Liver (tissue), 9 donors: ENCODE results near the gene CSNK2A2. TPM values are rescaled to one million over a fixed set of nuclear protein-coding genes. Genes with fewer than 3 reads are reported as not detected.

ENCODE experiments used
- DNase-seq: peaks from one replicate; pipeline ENCODE4 v3.0.0-alpha.2; 2017; ENCODE audit warnings: low spot score
- H3K27ac ChIP-seq, 2 donors: one replicate each; pipeline ENCODE4 v1.7.0; 2013; ENCODE audit warnings: inconsistent platforms in 2 of 2, low read length in 2 of 2, control low read depth in 1 of 2, low read depth in 1 of 2, mild to moderate bottlenecking in 1 of 2
- H3K27me3 ChIP-seq, 4 donors: one replicate each; pipeline versions ENCODE4 v1.6.1 to v1.7.0; 2013; ENCODE audit warnings: low read length in 3 of 4, inconsistent platforms in 1 of 4, mild to moderate bottlenecking in 1 of 4, moderate library complexity in 1 of 4; ENCODE audit not compliant: control insufficient read depth in 4 of 4, insufficient read depth in 4 of 4
- H3K36me3 ChIP-seq, 4 donors: one replicate each; pipeline versions ENCODE4 v1.6.1 to v1.7.0; 2013; ENCODE audit warnings: low read length in 3 of 4, mild to moderate bottlenecking in 3 of 4, low read depth in 1 of 4, moderate library complexity in 1 of 4; ENCODE audit not compliant: control insufficient read depth in 4 of 4, insufficient read depth in 3 of 4
- H3K4me1 ChIP-seq, 4 donors: one replicate each; pipeline versions ENCODE4 v1.6.1 to v1.7.0; 2013; ENCODE audit warnings: low read length in 3 of 4, mild to moderate bottlenecking in 3 of 4, moderate library complexity in 1 of 4; ENCODE audit not compliant: control insufficient read depth in 4 of 4, insufficient read depth in 4 of 4
- H3K4me3 ChIP-seq, 3 donors: one replicate each; pipeline versions ENCODE4 v1.6.1 to v1.7.0; 2013; ENCODE audit warnings: low read length in 3 of 3, control low read depth in 1 of 3, low read depth in 1 of 3, mild to moderate bottlenecking in 1 of 3
- H3K9ac ChIP-seq, 2 donors: one replicate each; pipeline ENCODE4 v1.7.0; 2013; ENCODE audit warnings: low read length in 2 of 2, mild to moderate bottlenecking in 2 of 2, moderate library complexity in 2 of 2, control low read depth in 1 of 2, low read depth in 1 of 2
- H3K9me3 ChIP-seq, 4 donors: one replicate each; pipeline versions ENCODE4 v1.6.1 to v1.7.0; 2013; ENCODE audit warnings: low read length in 3 of 4; ENCODE audit not compliant: control insufficient read depth in 4 of 4
- ATF3 ChIP-seq: IDR thresholded peaks from 2 replicates; pipeline ENCODE4 v1.6.1; 2016; ENCODE audit warnings: antibody characterized with exemption
- EGR1 ChIP-seq, 2 donors: IDR thresholded peaks; 2 replicates each; pipeline ENCODE4 v1.6.1; 2016 to 2018; ENCODE audit warnings: antibody characterized with exemption in 2 of 2, low read depth in 2 of 2
- FOXA1 ChIP-seq: IDR thresholded peaks from 2 replicates; pipeline ENCODE4 v1.6.1; 2016; ENCODE audit warnings: antibody characterized with exemption
- FOXA2 ChIP-seq: IDR thresholded peaks from 2 replicates; pipeline ENCODE4 v1.6.1; 2016; ENCODE audit warnings: antibody characterized with exemption
- HNF4A ChIP-seq, 2 donors: conservative IDR thresholded peaks; 2 replicates each; pipeline ENCODE4 v1.6.1; 2016; ENCODE audit warnings: antibody characterized with exemption in 2 of 2, mild to moderate bottlenecking in 2 of 2
- HNF4G ChIP-seq: IDR thresholded peaks from 2 replicates; pipeline ENCODE4 v1.6.1; 2016; ENCODE audit warnings: antibody characterized with exemption
- JUND ChIP-seq, 2 donors: IDR thresholded peaks; 2 replicates each; pipeline ENCODE4 v1.6.1; 2016; ENCODE audit warnings: antibody characterized with exemption in 2 of 2
- MAX ChIP-seq: IDR thresholded peaks from 2 replicates; pipeline ENCODE4 v1.6.1; 2016; ENCODE audit warnings: antibody characterized with exemption
- NR2F2 ChIP-seq: IDR thresholded peaks from 2 replicates; pipeline ENCODE4 v1.6.1; 2016; ENCODE audit warnings: antibody characterized with exemption
- RAD21 ChIP-seq, 2 donors: IDR thresholded peaks; 2 replicates each; pipeline ENCODE4 v1.6.1; 2016; ENCODE audit warnings: antibody characterized with exemption in 2 of 2, mild to moderate bottlenecking in 2 of 2
- RXRA ChIP-seq, 2 donors: IDR thresholded peaks; 2 replicates each; pipeline ENCODE4 v1.6.1; 2017 to 2018; ENCODE audit warnings: antibody characterized with exemption in 2 of 2, mild to moderate bottlenecking in 1 of 2
- SP1 ChIP-seq: IDR thresholded peaks from 2 replicates; pipeline ENCODE4 v1.6.1; 2018; ENCODE audit warnings: antibody characterized with exemption, mild to moderate bottlenecking
- TAF1 ChIP-seq: conservative IDR thresholded peaks from 2 replicates; pipeline ENCODE4 v1.6.1; 2016; ENCODE audit warnings: antibody characterized with exemption, mild to moderate bottlenecking
- YY1 ChIP-seq: IDR thresholded peaks from 2 replicates; pipeline ENCODE4 v1.6.1; 2016; ENCODE audit warnings: antibody characterized with exemption, mild to moderate bottlenecking
- ZBTB33 ChIP-seq: IDR thresholded peaks from 2 replicates; pipeline ENCODE4 v1.6.1; 2016; ENCODE audit warnings: antibody characterized with exemption
- WGBS: extraction: QIAGEN DNeasy Blood & Tissue Kit; methylation state at CpG from one replicate; pipeline ENCODE4 v1.1.7; 2013; 5-methylcytosine and 5-hydroxymethylcytosine counted together
- polyA plus RNA-seq, 2 donors: library from polyadenylated mRNA; stranded (reverse) in 1 of 2; unstranded in 1 of 2; fragments of 200-250 nt in 1 of 2; fragments of >200 nt in 1 of 2; fragmentation: Nextera tagmentation in 1 of 2; extraction: Ambion mirVana in 1 of 2; gene quantifications; one replicate each; pipeline versions ENCODE4 v1.2.1 to v1.2.3, GENCODE V29; 2013 to 2015
- total RNA-seq, 2 donors: library from RNA; depleted of rRNA; stranded (reverse); fragments of >200 nt; gene quantifications; one replicate each; pipeline ENCODE4 v1.2.3, GENCODE V29; 2014
- TF ChIP-seq, protein P1 (sequence below): IDR thresholded peaks from 2 replicates; pipeline ENCODE4 v1.6.1; 2016; ENCODE audit warnings: antibody characterized with exemption, mild to moderate bottlenecking
- donor health status: healthy.
- donor health status: healthy.
- donor health status: healthy.
- donor health status: healthy.
- donor health status: healthy.

CSNK2A2 gene
- total and polyA plus RNA-seq, 4 donors: 9.4 to 21.0 (median 14.7) TPM

GRCh38 chr16:58234831-58235595 lies 37.1 kb upstream of the CSNK2A2 start:
- WGBS: 76% methylated on average over 10 of the region's 10 CpGs
- H3K4me3 ChIP-seq: no peak overlapping the region
- TF ChIP-seq EGR1 (IDR thresholded peaks at IDR 0.05; ENCODE audit: low read depth in 2 of 2) (no peak), JUND (IDR thresholded peaks at IDR 0.05) (no peak), FOXA1 (no peak), SP1 (no peak), RXRA (IDR thresholded peaks at IDR 0.05) (no peak), ZBTB33 (no peak), YY1 (no peak), ATF3 (no peak), MAX (no peak)
- TF ChIP-seq, protein P1, sequence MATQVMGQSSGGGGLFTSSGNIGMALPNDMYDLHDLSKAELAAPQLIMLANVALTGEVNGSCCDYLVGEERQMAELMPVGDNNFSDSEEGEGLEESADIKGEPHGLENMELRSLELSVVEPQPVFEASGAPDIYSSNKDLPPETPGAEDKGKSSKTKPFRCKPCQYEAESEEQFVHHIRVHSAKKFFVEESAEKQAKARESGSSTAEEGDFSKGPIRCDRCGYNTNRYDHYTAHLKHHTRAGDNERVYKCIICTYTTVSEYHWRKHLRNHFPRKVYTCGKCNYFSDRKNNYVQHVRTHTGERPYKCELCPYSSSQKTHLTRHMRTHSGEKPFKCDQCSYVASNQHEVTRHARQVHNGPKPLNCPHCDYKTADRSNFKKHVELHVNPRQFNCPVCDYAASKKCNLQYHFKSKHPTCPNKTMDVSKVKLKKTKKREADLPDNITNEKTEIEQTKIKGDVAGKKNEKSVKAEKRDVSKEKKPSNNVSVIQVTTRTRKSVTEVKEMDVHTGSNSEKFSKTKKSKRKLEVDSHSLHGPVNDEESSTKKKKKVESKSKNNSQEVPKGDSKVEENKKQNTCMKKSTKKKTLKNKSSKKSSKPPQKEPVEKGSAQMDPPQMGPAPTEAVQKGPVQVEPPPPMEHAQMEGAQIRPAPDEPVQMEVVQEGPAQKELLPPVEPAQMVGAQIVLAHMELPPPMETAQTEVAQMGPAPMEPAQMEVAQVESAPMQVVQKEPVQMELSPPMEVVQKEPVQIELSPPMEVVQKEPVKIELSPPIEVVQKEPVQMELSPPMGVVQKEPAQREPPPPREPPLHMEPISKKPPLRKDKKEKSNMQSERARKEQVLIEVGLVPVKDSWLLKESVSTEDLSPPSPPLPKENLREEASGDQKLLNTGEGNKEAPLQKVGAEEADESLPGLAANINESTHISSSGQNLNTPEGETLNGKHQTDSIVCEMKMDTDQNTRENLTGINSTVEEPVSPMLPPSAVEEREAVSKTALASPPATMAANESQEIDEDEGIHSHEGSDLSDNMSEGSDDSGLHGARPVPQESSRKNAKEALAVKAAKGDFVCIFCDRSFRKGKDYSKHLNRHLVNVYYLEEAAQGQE: no peak

GRCh38 chr16:58230259-58230658 lies 32.4 kb upstream of the CSNK2A2 start:
- 92% methylated on average over 8 of the region's 8 CpGs for WGBS
- H3K9ac ChIP-seq: no peak overlapping the region
- TF ChIP-seq YY1: no peak
- TF ChIP-seq NR2F2: no peak
- no peak for TF ChIP-seq EGR1 (IDR thresholded peaks at IDR 0.05; ENCODE audit: low read depth in 2 of 2)
- TF ChIP-seq ZBTB33: no peak
- no peak for TF ChIP-seq JUND (IDR thresholded peaks at IDR 0.05)
- no peak for TF ChIP-seq ATF3
- TF ChIP-seq TAF1: no peak
- TF ChIP-seq FOXA1: no peak
- no peak for TF ChIP-seq RXRA (IDR thresholded peaks at IDR 0.05)
- TF ChIP-seq, protein P1: no peak
- no peak for TF ChIP-seq HNF4G
- no peak for TF ChIP-seq RAD21 (IDR thresholded peaks at IDR 0.05)
- TF ChIP-seq HNF4A (conservative IDR thresholded peaks at IDR 0.05): no peak
- TF ChIP-seq FOXA2: no peak
- TF ChIP-seq SP1: no peak

More at GRCh38 chr16:58234831-58235595, 37.1 kb upstream of the CSNK2A2 start:
- Histone ChIP-seq H3K9me3 (no peaks in the 10 kb centered on the region), H3K36me3 (no peaks in the 10 kb centered on the region), H3K4me1 (peaks cover 0 to 9% (median 7%) of the 10 kb centered on the region in 4 donors), H3K27ac (no peak overlapping the region), H3K9ac (no peak overlapping the region), H3K27me3 (no peaks in the 10 kb centered on the region)
- DNase-seq: no peak

More at GRCh38 chr16:58230259-58230658, 32.4 kb upstream of the CSNK2A2 start:
- no peak overlapping the region for H3K4me3 ChIP-seq
- H3K27ac ChIP-seq: no peak overlapping the region
- no peaks in the 10 kb centered on the region for H3K9me3 ChIP-seq
- H3K4me1 ChIP-seq: no peaks in the 10 kb centered on the region
- no peak for DNase-seq
- no peaks in the 10 kb centered on the region for H3K27me3 ChIP-seq
- H3K36me3 ChIP-seq: no peaks in the 10 kb centered on the region
